ENCODE data around the gene NDOR1. TPM values are rescaled to one million over a fixed set of nuclear protein-coding genes. Genes with fewer than 3 reads are reported as not detected.
A peak's percentile ranks its signal among the peaks of the same experiment; 100 is the strongest.

The NDOR1 gene
- total RNA-seq, 6 donors from 2014 or later, result 7.7 to 54.5 (median 18.5) TPM

- Histone ChIP-seq H3K27ac (no peak overlapping the region), H3K27me3 (peaks cover 0 to 27% (median 1%) of the 10 kb centered on the region in 4 donors), H3K4me3 (no peak overlapping the region), H3K36me3 (no peaks in the 10 kb centered on the region), H3K9me3 (no peaks in the 10 kb centered on the region), H3K4me1 (peaks cover 8 to 39% (median 28%) of the 10 kb centered on the region in 4 donors)
- 52% methylated on average over 28 of the region's 29 CpGs; no CpG with 5 or more reads in 1 of the 2 donors for WGBS, 2 donors
- TF ChIP-seq EP300 (IDR thresholded peaks at IDR 0.05) (no peak), POLR2A (IDR thresholded peaks at IDR 0.05) (no peak), POLR2AphosphoS5 (IDR thresholded peaks at IDR 0.05) (no peak)
- TF ChIP-seq, protein P1, sequence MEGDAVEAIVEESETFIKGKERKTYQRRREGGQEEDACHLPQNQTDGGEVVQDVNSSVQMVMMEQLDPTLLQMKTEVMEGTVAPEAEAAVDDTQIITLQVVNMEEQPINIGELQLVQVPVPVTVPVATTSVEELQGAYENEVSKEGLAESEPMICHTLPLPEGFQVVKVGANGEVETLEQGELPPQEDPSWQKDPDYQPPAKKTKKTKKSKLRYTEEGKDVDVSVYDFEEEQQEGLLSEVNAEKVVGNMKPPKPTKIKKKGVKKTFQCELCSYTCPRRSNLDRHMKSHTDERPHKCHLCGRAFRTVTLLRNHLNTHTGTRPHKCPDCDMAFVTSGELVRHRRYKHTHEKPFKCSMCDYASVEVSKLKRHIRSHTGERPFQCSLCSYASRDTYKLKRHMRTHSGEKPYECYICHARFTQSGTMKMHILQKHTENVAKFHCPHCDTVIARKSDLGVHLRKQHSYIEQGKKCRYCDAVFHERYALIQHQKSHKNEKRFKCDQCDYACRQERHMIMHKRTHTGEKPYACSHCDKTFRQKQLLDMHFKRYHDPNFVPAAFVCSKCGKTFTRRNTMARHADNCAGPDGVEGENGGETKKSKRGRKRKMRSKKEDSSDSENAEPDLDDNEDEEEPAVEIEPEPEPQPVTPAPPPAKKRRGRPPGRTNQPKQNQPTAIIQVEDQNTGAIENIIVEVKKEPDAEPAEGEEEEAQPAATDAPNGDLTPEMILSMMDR (IDR thresholded peaks at IDR 0.05), result no peak
- DNase-seq (peak in 1 of 2 donors; percentile 83), ATAC-seq (ENCODE audit: low FRiP score in 2 of 2) (no peak)
These were observed 23.0 kb downstream of the NDOR1 start for GRCh38 chr9:137228506-137228967.

- Histone ChIP-seq H3K27ac (no peak overlapping the region), H3K36me3 (no peaks in the 10 kb centered on the region), H3K4me1 (peaks cover 3 to 33% (median 23%) of the 10 kb centered on the region in 4 donors), H3K9me3 (no peaks in the 10 kb centered on the region), H3K4me3 (no peak overlapping the region), H3K27me3 (peaks cover 0 to 34% (median 2%) of the 10 kb centered on the region in 4 donors)
- TF ChIP-seq POLR2A (IDR thresholded peaks at IDR 0.05), result no peak
- TF ChIP-seq EP300 (IDR thresholded peaks at IDR 0.05), result no peak
- TF ChIP-seq POLR2AphosphoS5 (IDR thresholded peaks at IDR 0.05), result no peak
- TF ChIP-seq, protein P1 (IDR thresholded peaks at IDR 0.05), result no peak
- WGBS, 2 donors, result 71 to 77% methylated on average over 10 to 24 of the region's 27 CpGs
- ATAC-seq (ENCODE audit: low FRiP score in 2 of 2) (no peak), DNase-seq (peak in 1 of 2 donors; percentile 75)
These were observed 23.7 kb downstream of the NDOR1 start for GRCh38 chr9:137228968-137229896.

DNA sequence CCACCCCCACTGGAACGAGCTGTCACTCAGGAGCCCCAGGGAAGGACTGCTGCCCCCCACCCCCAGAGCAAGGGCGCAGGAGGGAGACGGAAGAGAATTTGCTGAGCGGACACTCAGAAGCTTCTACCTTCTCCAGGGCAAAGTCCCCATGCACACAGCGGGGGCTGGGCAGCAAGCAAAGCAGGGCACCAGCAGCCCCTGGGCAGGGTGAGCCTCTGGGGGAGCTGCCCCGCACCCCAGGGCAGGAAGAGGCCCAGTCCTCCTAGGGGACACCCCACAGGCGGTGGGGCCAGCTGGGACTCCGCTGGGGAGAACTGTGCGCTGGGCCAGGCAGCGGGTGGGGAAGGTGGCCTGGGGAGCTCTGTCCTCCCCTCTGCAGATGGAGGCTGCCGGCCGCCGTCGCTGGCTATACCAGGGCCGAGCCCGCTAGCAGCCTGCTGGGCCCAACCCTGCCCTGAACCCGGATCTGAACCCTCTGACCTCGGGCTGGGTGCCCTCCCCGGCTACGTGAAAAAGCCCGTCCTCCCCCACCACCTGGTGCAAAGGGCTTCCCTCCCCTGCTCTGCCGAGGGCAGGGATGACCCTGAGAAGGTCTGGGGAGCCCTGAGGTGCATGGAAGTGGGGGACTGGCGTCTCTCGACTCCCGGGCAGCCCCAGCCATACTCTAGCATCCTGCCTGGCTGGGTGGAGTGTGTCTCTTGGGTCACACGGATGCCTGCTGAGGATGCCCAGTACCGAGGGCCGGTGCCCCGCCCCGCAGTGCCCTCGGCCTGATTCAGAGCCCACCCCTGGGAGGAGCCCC lies 24.6 kb downstream of the NDOR1 start:
- Histone ChIP-seq H3K4me1 (peaks cover 0 to 24% (median 17%) of the 10 kb centered on the region in 4 donors), H3K4me3 (no peak overlapping the region), H3K36me3 (no peaks in the 10 kb centered on the region), H3K27ac (no peak overlapping the region), H3K27me3 (peaks cover 0 to 34% (median 4%) of the 10 kb centered on the region in 4 donors), H3K9me3 (no peaks in the 10 kb centered on the region)
- WGBS, 2 donors, result 33 to 61% methylated on average over 3 to 26 of the region's 31 CpGs
- ATAC-seq (ENCODE audit: low FRiP score in 2 of 2) (no peak), DNase-seq (peak in 1 of 2 donors; percentile 81)
- TF ChIP-seq EP300 (IDR thresholded peaks at IDR 0.05) (no peak), POLR2A (IDR thresholded peaks at IDR 0.05) (no peak), POLR2AphosphoS5 (IDR thresholded peaks at IDR 0.05) (no peak)
- TF ChIP-seq, protein P1 (IDR thresholded peaks at IDR 0.05), result no peak

- Histone ChIP-seq H3K4me1 (peaks cover under 1 to 25% (median 19%) of the 10 kb centered on the region in 4 donors), H3K36me3 (no peaks in the 10 kb centered on the region), H3K27ac (no peak within 1 kb of the TSS), H3K4me3 (no peak within 1 kb of the TSS), H3K27me3 (peaks cover 0 to 34% (median 4%) of the 10 kb centered on the region in 4 donors), H3K9me3 (no peaks in the 10 kb centered on the region)
- 65 to 69% methylated on average over 5 to 11 of the region's 14 CpGs for WGBS, 2 donors
- TF ChIP-seq EP300 (IDR thresholded peaks at IDR 0.05), result no peak
- no peak for TF ChIP-seq POLR2AphosphoS5 (IDR thresholded peaks at IDR 0.05)
- no peak for TF ChIP-seq POLR2A (IDR thresholded peaks at IDR 0.05)
- DNase-seq (peak in 1 of 2 donors; percentile 63), ATAC-seq (ENCODE audit: low FRiP score in 2 of 2) (no peak)
These were observed 25.3 kb downstream of the NDOR1 start, which contains the start of gene SLC34A3 for GRCh38 chr9:137230705-137231371. SLC34A3 (plus strand) TSS chr9:137230901; CDS start chr9:137231703, 802 bp downstream.
